H9 (cell line): Measurements from ENCODE around the gene PLXNA2. TPM values are rescaled to one million over a fixed set of nuclear protein-coding genes. Genes with fewer than 3 reads are reported as not detected.

Experiments
- DNase-seq: peaks from one replicate; pipeline ENCODE4 v3.0.0-alpha.2; 2017
- H2AFZ ChIP-seq: one replicate; pipeline ENCODE4 v1.6.1; 2013; ENCODE audit warnings: mild to moderate bottlenecking, low read length, control low read depth, moderate library complexity
- H2AK5ac ChIP-seq: 2 replicates; pipeline ENCODE4 v1.6.1; 2013; ENCODE audit warnings: low read length, control low read depth, mixed read lengths; ENCODE audit not compliant: insufficient read length
- H2BK120ac ChIP-seq: one replicate; pipeline ENCODE4 v1.6.1; 2013; ENCODE audit warnings: low read depth, mild to moderate bottlenecking, low read length, control low read depth, inconsistent platforms; ENCODE audit not compliant: poor library complexity, severe bottlenecking
- H2BK12ac ChIP-seq: 2 replicates; pipeline ENCODE4 v1.6.1; 2013; ENCODE audit warnings: low read length, control low read depth, mixed read lengths, low read depth; ENCODE audit not compliant: insufficient read length
- H2BK15ac ChIP-seq: 2 replicates; pipeline ENCODE4 v1.6.1; 2013; ENCODE audit warnings: low read depth, low read length, control low read depth
- H2BK20ac ChIP-seq: one replicate; pipeline ENCODE4 v1.6.1; 2013; ENCODE audit warnings: low read depth, mild to moderate bottlenecking, low read length, control low read depth, inconsistent platforms; ENCODE audit not compliant: poor library complexity, severe bottlenecking
- H2BK5ac ChIP-seq: 2 replicates; pipeline ENCODE4 v1.6.1; 2013; ENCODE audit warnings: low read length, control low read depth, mixed read lengths; ENCODE audit not compliant: insufficient read length
- H3K14ac ChIP-seq: 2 replicates; pipeline ENCODE4 v1.6.1; 2013; ENCODE audit warnings: low read length, control low read depth; ENCODE audit not compliant: insufficient read depth
- H3K18ac ChIP-seq: 2 replicates; pipeline ENCODE4 v1.6.1; 2013; ENCODE audit warnings: low read depth, mild to moderate bottlenecking, mixed read lengths, low read length, control low read depth; ENCODE audit not compliant: insufficient read length
- H3K23ac ChIP-seq: 2 replicates; pipeline ENCODE4 v1.6.1; 2013; ENCODE audit warnings: low read length, control low read depth, mixed read lengths, low read depth; ENCODE audit not compliant: insufficient read length
- H3K23me2 ChIP-seq: 2 replicates; pipeline ENCODE4 v1.6.1; 2013; ENCODE audit warnings: low read depth, mild to moderate bottlenecking, mixed read lengths, low read length, control low read depth; ENCODE audit not compliant: insufficient read length, poor library complexity, severe bottlenecking
- H3K27ac ChIP-seq: 2 replicates; pipeline ENCODE4 v1.5.1; 2013; ENCODE audit warnings: low read length, control low read depth, mixed read lengths, low read depth; ENCODE audit not compliant: insufficient read length
- H3K27me3 ChIP-seq: 2 replicates; pipeline ENCODE4 v1.6.1; 2013; ENCODE audit warnings: low read length, control low read depth, inconsistent platforms; ENCODE audit not compliant: insufficient read depth
- H3K4ac ChIP-seq: 2 replicates; pipeline ENCODE4 v1.6.1; 2013; ENCODE audit warnings: low read depth, mild to moderate bottlenecking, control low read depth, inconsistent platforms, low read length, moderate library complexity
- H3K4me1 ChIP-seq: 2 replicates; pipeline ENCODE4 v1.6.1; 2013; ENCODE audit warnings: low read length, control low read depth, inconsistent platforms; ENCODE audit not compliant: insufficient read depth
- H3K4me2 ChIP-seq: 2 replicates; pipeline ENCODE4 v1.6.1; 2013; ENCODE audit warnings: low read length, control low read depth, mixed read lengths; ENCODE audit not compliant: insufficient read length, insufficient read depth
- H3K56ac ChIP-seq: 2 replicates; pipeline ENCODE4 v1.6.1; 2013; ENCODE audit warnings: low read depth, mild to moderate bottlenecking, mixed read lengths, low read length, control low read depth; ENCODE audit not compliant: insufficient read length
- H3K79me1 ChIP-seq: 2 replicates; pipeline ENCODE4 v1.6.1; 2013; ENCODE audit warnings: low read depth, mild to moderate bottlenecking, moderate library complexity, low read length, control low read depth, inconsistent platforms; ENCODE audit not compliant: insufficient read depth, poor library complexity, severe bottlenecking
- H3K79me2 ChIP-seq: 2 replicates; pipeline ENCODE4 v1.6.1; 2013; ENCODE audit warnings: low read length, control low read depth, inconsistent platforms; ENCODE audit not compliant: insufficient read depth
- H3K9ac ChIP-seq: 2 replicates; pipeline ENCODE4 v1.6.1; 2013; ENCODE audit warnings: low read length, control low read depth, mixed read lengths; ENCODE audit not compliant: insufficient read length; ENCODE audit errors: extremely low read depth
- H3K9me3 ChIP-seq: one replicate; pipeline ENCODE4 v1.6.1; 2013; ENCODE audit warnings: low read depth, low read length, inconsistent platforms; ENCODE audit not compliant: control insufficient read depth
- H3T11ph ChIP-seq: one replicate; pipeline ENCODE4 v1.6.1; 2013; ENCODE audit warnings: mild to moderate bottlenecking, low read length, control low read depth, inconsistent platforms
- H4K20me1 ChIP-seq: one replicate; pipeline ENCODE4 v1.6.1; 2013; ENCODE audit not compliant: control insufficient read depth, insufficient read length, insufficient read depth
- H4K5ac ChIP-seq: 2 replicates; pipeline ENCODE4 v1.6.1; 2013; ENCODE audit warnings: low read depth, mild to moderate bottlenecking, mixed read lengths, low read length, control low read depth; ENCODE audit not compliant: insufficient read length
- H4K8ac ChIP-seq: replicated peaks from 2 replicates; pipeline ENCODE4 v1.6.1; 2013; ENCODE audit warnings: low read length, control low read depth, mixed read lengths, low read depth; ENCODE audit not compliant: insufficient read length
- H4K91ac ChIP-seq: 2 replicates; pipeline ENCODE4 v1.6.1; 2013; ENCODE audit warnings: low read depth, mild to moderate bottlenecking, moderate library complexity, mixed read lengths, low read length, control low read depth; ENCODE audit not compliant: insufficient read length
- H3K27ac Mint-ChIP-seq, 3 experiments: 2 replicates in 2 of 3; 3 replicates in 1 of 3; pipeline ENCODE4 v1.8.0; 2020 to 2021; ENCODE audit warnings: mixed read lengths in 3 of 3, mild to moderate bottlenecking in 1 of 3, moderate library complexity in 1 of 3
- H3K27me3 Mint-ChIP-seq: 2 replicates; pipeline ENCODE4 v1.8.0; 2021; ENCODE audit warnings: low read depth, mild to moderate bottlenecking, moderate library complexity, mixed read lengths
- H3K36me3 Mint-ChIP-seq, 3 experiments: 2 replicates in 2 of 3; 3 replicates in 1 of 3; pipeline ENCODE4 v1.8.0; 2020 to 2021; ENCODE audit warnings: low read depth in 3 of 3, mixed read lengths in 3 of 3; ENCODE audit not compliant: insufficient read depth in 1 of 3
- H3K4me1 Mint-ChIP-seq, 2 experiments: 2 replicates each; pipeline ENCODE4 v1.8.0; 2020; ENCODE audit warnings: mixed read lengths in 2 of 2
- H3K4me3 Mint-ChIP-seq, 2 experiments: 2 replicates in 1 of 2; 3 replicates in 1 of 2; pipeline ENCODE4 v1.8.0; 2020 to 2021; ENCODE audit warnings: mild to moderate bottlenecking in 2 of 2, mixed read lengths in 2 of 2, moderate library complexity in 1 of 2
- H3K9me3 Mint-ChIP-seq, 2 experiments: 2 replicates in 1 of 2; 3 replicates in 1 of 2; pipeline ENCODE4 v1.8.0; 2020; ENCODE audit warnings: mild to moderate bottlenecking in 2 of 2, mixed read lengths in 2 of 2, moderate library complexity in 1 of 2
- WGBS: extraction: QIAGEN DNeasy Blood & Tissue Kit; methylation state at CpG from one replicate; pipeline ENCODE4 v1.1.7; 2013; ENCODE audit warnings: missing lambda C conversion rate, low lambda C conversion rate, mixed read lengths; ENCODE audit not compliant: insufficient read length; ENCODE audit errors: extremely low coverage; 5-methylcytosine and 5-hydroxymethylcytosine counted together
- long read RNA-seq: library from polyadenylated mRNA; unstranded; transcript quantifications from one replicate; pipeline ENCODE4 v2.0.0, GENCODE V29; 2020
- total RNA-seq: library from RNA; stranded (reverse); gene quantifications from 2 replicates; pipeline ENCODE4 v1.2.1, GENCODE V29; 2021
- TF ChIP-seq, protein P1 (sequence below): fragments of 200-600 bp; sonication (generic); conservative IDR thresholded peaks from 3 replicates; pipeline ENCODE4 v1.8.0; 2021; ENCODE audit warnings: antibody characterized with exemption, mild to moderate bottlenecking

PLXNA2 gene, protein sequence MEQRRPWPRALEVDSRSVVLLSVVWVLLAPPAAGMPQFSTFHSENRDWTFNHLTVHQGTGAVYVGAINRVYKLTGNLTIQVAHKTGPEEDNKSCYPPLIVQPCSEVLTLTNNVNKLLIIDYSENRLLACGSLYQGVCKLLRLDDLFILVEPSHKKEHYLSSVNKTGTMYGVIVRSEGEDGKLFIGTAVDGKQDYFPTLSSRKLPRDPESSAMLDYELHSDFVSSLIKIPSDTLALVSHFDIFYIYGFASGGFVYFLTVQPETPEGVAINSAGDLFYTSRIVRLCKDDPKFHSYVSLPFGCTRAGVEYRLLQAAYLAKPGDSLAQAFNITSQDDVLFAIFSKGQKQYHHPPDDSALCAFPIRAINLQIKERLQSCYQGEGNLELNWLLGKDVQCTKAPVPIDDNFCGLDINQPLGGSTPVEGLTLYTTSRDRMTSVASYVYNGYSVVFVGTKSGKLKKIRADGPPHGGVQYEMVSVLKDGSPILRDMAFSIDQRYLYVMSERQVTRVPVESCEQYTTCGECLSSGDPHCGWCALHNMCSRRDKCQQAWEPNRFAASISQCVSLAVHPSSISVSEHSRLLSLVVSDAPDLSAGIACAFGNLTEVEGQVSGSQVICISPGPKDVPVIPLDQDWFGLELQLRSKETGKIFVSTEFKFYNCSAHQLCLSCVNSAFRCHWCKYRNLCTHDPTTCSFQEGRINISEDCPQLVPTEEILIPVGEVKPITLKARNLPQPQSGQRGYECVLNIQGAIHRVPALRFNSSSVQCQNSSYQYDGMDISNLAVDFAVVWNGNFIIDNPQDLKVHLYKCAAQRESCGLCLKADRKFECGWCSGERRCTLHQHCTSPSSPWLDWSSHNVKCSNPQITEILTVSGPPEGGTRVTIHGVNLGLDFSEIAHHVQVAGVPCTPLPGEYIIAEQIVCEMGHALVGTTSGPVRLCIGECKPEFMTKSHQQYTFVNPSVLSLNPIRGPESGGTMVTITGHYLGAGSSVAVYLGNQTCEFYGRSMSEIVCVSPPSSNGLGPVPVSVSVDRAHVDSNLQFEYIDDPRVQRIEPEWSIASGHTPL (N-terminal part only)
- 0.57 and 0.64 TPM in 2 replicates for total RNA-seq
- long read RNA-seq: 0 reads

DNA sequence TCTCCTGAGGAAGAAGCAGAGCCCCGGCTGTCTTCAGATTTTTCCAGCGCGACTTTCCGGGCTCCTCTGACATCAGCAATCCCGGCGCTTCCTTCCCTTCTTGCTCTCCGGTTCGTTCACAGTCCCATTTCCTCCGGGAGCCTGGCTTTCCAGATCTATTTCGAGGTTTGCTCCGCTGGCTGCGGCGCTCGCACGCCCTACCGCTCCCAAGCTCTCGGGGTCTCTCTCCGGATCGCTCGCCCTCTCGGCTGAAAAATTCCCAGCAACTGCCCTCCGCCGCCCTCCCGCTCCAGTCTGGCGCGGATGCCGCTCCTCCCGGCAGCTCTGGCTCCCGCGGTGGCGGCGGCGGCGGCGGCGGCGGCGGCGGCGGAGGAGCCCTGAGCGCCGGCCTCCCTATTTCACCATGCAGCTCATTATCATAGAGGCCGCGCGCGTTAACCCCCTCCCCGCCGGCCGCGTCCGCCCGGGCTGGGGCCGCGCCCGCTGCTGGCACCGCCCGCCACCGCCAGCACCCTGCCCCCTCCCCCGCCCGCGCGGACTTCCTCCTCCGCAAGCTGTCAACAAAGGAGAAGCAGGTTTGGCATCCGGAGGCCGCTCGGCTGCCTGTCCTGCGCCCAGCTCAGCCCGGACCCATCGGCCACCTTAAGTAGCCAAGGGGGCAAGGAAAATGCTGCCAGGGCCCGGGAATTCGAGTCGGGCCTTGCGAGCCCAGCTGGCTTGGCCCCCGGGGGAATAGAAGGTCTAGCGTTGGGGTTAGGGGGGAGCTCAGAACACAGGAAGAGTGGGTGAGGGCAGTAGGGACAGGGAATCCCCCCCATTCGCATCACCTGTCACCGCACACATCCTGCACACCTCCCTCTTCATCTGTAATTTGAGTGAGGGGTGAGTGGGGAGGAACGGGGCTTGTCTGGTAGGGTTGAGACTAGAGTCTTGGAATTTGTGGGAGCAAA is at the start of gene PLXNA2:
Gene PLXNA2, minus strand, starts transcription at position 418 of the 950 bp plus-strand sequence. CDS start 26,462 bp downstream, outside the sequence.
- H3K4me2 ChIP-seq: peak within 1 kb of the TSS; percentile 70

More for the DNA sequence above, at the start of gene PLXNA2:
- Histone ChIP-seq H3T11ph (no peak within 1 kb of the TSS), H3K27me3 (peaks cover 24% of the 10 kb centered on the region; the same call in 1 of the 2 replicates), H4K20me1 (no peaks in the 10 kb centered on the region), H3K23me2 (peaks cover 19% of the 10 kb centered on the region), H3K23ac (no peak within 1 kb of the TSS), H3K4me1 (no peaks in the 10 kb centered on the region), H2BK20ac (no peak within 1 kb of the TSS), H3K79me2 (no peaks in the 10 kb centered on the region), H3K18ac (no peak within 1 kb of the TSS), H3K79me1 (no peaks in the 10 kb centered on the region), H4K5ac (no peak within 1 kb of the TSS), H4K91ac (no peak within 1 kb of the TSS), H2BK12ac (no peak within 1 kb of the TSS), H2AK5ac (no peak within 1 kb of the TSS), H3K9ac (peak within 1 kb of the TSS; percentile 4), H3K14ac (no peak within 1 kb of the TSS), H4K8ac (no peak within 1 kb of the TSS), H2BK15ac (no peak within 1 kb of the TSS), H3K9me3 (no peaks in the 10 kb centered on the region), H3K56ac (no peak within 1 kb of the TSS), H2BK120ac (no peak within 1 kb of the TSS), H3K27ac (no peak within 1 kb of the TSS), H2AFZ (no peak within 1 kb of the TSS), H3K4ac (no peak within 1 kb of the TSS), H2BK5ac (no peak within 1 kb of the TSS)
- peak within 1 kb of the TSS in 2 of 3 experiments; percentile 22 to 44; a peak in 2 of 7 replicates for H3K27ac Mint-ChIP-seq
- peaks cover 0 to 4% of the 10 kb centered on the region in 2 experiments; a peak in 1 of 5 replicates for H3K9me3 Mint-ChIP-seq
- peaks cover 82% of the 10 kb centered on the region for H3K27me3 Mint-ChIP-seq
- peaks cover 23 to 26% of the 10 kb centered on the region in 2 experiments for H3K4me1 Mint-ChIP-seq
- peak; percentile 91 for DNase-seq
- H3K36me3 Mint-ChIP-seq: no peaks in the 10 kb centered on the region; a peak in 2 of 7 replicates
- TF ChIP-seq, protein P1, sequence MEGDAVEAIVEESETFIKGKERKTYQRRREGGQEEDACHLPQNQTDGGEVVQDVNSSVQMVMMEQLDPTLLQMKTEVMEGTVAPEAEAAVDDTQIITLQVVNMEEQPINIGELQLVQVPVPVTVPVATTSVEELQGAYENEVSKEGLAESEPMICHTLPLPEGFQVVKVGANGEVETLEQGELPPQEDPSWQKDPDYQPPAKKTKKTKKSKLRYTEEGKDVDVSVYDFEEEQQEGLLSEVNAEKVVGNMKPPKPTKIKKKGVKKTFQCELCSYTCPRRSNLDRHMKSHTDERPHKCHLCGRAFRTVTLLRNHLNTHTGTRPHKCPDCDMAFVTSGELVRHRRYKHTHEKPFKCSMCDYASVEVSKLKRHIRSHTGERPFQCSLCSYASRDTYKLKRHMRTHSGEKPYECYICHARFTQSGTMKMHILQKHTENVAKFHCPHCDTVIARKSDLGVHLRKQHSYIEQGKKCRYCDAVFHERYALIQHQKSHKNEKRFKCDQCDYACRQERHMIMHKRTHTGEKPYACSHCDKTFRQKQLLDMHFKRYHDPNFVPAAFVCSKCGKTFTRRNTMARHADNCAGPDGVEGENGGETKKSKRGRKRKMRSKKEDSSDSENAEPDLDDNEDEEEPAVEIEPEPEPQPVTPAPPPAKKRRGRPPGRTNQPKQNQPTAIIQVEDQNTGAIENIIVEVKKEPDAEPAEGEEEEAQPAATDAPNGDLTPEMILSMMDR: no peak
- no CpG with 5 or more reads among the region's 78 CpGs for WGBS
- H3K4me3 Mint-ChIP-seq: peak within 1 kb of the TSS; percentile 84 to 94
